Body of pancreas (tissue), 4 donors: ENCODE data around the gene PDE3A. TPM values are rescaled to one million over a fixed set of nuclear protein-coding genes. Genes with fewer than 3 reads are reported as not detected.
A peak's percentile ranks its signal among the peaks of the same experiment; 100 is the strongest.

ENCODE experiments used
- ATAC-seq: fragments of 150-250 bp; one replicate; pipeline ENCODE4 v1.9.1; 2016
- DNase-seq, 4 donors: peaks; one replicate each; pipeline ENCODE4 v3.0.0-alpha.2; 2019
- H3K27ac ChIP-seq, 4 donors: fragments of 200-600 bp; sonication (generic); 1 replicate in 3 of 4; 2 replicates in 1 of 4; pipeline versions ENCODE4 v1.5.1 to v1.6.1; 2016 to 2019; ENCODE audit warnings: mild to moderate bottlenecking in 1 of 4, mixed read lengths in 1 of 4, moderate library complexity in 1 of 4
- H3K27me3 ChIP-seq, 2 donors: fragments of 200-600 bp; sonication (generic); one replicate each; pipeline ENCODE4 v1.6.0; 2016; ENCODE audit warnings: mild to moderate bottlenecking in 1 of 2
- H3K36me3 ChIP-seq, 2 donors: fragments of 200-600 bp; sonication (generic); replicated peaks in 1 of 2; 2 replicates each; pipeline ENCODE4 v1.5.1; 2016; ENCODE audit warnings: low read depth in 2 of 2; ENCODE audit not compliant: insufficient read depth in 1 of 2
- H3K4me1 ChIP-seq: fragments of 200-600 bp; sonication (generic); one replicate; pipeline ENCODE4 v1.6.0; 2016
- H3K4me3 ChIP-seq, 2 donors: fragments of 200-600 bp; sonication (generic); 1 replicate in 1 of 2; 2 replicates in 1 of 2; pipeline ENCODE4 v1.5.1; 2016 to 2019
- H3K9me3 ChIP-seq, 3 donors: fragments of 200-600 bp; sonication (generic); 1 replicate in 2 of 3; 2 replicates in 1 of 3; pipeline ENCODE4 v1.5.1; 2016
- POLR2A ChIP-seq, 3 donors: fragments of 450-650 bp; IDR thresholded peaks; one replicate each; pipeline ENCODE4 v1.6.1; 2016; ENCODE audit warnings: antibody characterized with exemption in 3 of 3, mild to moderate bottlenecking in 2 of 3
- WGBS, 2 donors: methylation state at CpG; one replicate each; pipeline ENCODE4 v1.1.5; 2017; 5-methylcytosine and 5-hydroxymethylcytosine counted together
- intact Hi-C: fragments of 100-400 bp; cut with DNase I; formaldehyde crosslinking; loops from one replicate; pipeline ENCODE4 v1.15.1; 2023
- total RNA-seq, 2 donors: library from RNA; depleted of rRNA; stranded (reverse); fragments of >200 nt; gene quantifications; one replicate each; pipeline ENCODE4 v1.1.0, GENCODE V29; 2016
- TF ChIP-seq, protein P1 (sequence below), 7 experiments: fragments of 450-650 bp in 4 of 7; fragments of 200-600 bp in 3 of 7; sonication (generic) in 3 of 7; IDR thresholded peaks; one replicate each; pipeline ENCODE4 v1.5.1; 2016 to 2019; ENCODE audit warnings: antibody characterized with exemption in 7 of 7

Gene PDE3A
- total RNA-seq, 2 donors from 2014 or later: 20.5 to 28.3 TPM

DNA sequence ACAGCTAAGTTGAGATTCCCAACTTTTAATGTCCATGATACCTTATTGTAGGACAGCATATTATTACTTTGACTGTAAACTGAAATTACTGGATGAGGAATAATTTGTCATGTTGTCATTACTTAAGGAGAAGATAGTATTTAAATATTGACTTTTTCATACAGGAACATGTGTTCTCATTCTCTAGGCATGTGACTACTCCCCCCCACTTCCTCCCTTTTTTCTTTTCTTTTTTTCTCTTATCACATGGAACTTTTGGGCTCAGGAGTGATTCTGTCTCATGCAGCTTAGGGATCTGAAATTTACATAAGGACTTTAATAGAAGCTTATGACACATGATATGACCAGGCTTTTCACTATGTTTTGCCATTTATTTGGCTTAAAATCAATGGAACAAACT, 199.1 kb downstream of the PDE3A start:
- Histone ChIP-seq H3K36me3 (no peaks in the 10 kb centered on the region), H3K4me3 (no peak overlapping the region), H3K27me3 (no peaks in the 10 kb centered on the region), H3K4me1 (peaks cover 6% of the 10 kb centered on the region), H3K9me3 (no peaks in the 10 kb centered on the region), H3K27ac (peak overlapping the region in 1 of 4 donors; percentile 4)
- no peak for DNase-seq
- intact Hi-C loops: no loop called here
- TF ChIP-seq, protein P1, sequence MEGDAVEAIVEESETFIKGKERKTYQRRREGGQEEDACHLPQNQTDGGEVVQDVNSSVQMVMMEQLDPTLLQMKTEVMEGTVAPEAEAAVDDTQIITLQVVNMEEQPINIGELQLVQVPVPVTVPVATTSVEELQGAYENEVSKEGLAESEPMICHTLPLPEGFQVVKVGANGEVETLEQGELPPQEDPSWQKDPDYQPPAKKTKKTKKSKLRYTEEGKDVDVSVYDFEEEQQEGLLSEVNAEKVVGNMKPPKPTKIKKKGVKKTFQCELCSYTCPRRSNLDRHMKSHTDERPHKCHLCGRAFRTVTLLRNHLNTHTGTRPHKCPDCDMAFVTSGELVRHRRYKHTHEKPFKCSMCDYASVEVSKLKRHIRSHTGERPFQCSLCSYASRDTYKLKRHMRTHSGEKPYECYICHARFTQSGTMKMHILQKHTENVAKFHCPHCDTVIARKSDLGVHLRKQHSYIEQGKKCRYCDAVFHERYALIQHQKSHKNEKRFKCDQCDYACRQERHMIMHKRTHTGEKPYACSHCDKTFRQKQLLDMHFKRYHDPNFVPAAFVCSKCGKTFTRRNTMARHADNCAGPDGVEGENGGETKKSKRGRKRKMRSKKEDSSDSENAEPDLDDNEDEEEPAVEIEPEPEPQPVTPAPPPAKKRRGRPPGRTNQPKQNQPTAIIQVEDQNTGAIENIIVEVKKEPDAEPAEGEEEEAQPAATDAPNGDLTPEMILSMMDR (IDR thresholded peaks at IDR 0.05): no peak
- TF ChIP-seq POLR2A (IDR thresholded peaks at IDR 0.05): no peak
- peak; percentile 47 for ATAC-seq

DNA sequence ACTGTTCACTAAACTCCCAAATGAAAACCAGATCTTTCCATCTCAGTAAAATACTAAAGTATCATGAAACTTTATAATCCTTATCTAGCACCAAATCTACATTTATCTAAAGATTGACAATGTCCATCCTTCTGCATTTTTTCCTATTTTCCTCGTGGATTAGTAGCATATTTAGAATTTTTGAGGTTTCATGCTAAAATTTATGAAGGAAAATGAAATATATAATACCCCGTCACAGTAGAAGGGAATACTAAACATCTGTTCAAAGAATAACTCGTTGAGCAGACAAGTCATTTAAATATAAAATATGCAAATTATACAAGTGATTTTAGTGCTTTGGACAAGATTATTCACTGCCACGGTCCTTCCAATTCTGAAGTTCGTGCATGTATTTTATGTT, 204.1 kb downstream of the PDE3A start:
- no peak overlapping the region for H3K4me3 ChIP-seq
- TF ChIP-seq POLR2A (IDR thresholded peaks at IDR 0.05): no peak
- TF ChIP-seq, protein P1 (IDR thresholded peaks at IDR 0.05): no peak
- intact Hi-C loops: no loop called here
- no peak overlapping the region for H3K27ac ChIP-seq
- ATAC-seq: no peak
- WGBS, 2 donors: 62 to 63% methylated on average over 5 of the region's 5 CpGs
- no peaks in the 10 kb centered on the region for H3K36me3 ChIP-seq
- H3K27me3 ChIP-seq: no peaks in the 10 kb centered on the region
- no peaks in the 10 kb centered on the region for H3K9me3 ChIP-seq
- peaks cover 3% of the 10 kb centered on the region for H3K4me1 ChIP-seq
- no peak for DNase-seq

DNA sequence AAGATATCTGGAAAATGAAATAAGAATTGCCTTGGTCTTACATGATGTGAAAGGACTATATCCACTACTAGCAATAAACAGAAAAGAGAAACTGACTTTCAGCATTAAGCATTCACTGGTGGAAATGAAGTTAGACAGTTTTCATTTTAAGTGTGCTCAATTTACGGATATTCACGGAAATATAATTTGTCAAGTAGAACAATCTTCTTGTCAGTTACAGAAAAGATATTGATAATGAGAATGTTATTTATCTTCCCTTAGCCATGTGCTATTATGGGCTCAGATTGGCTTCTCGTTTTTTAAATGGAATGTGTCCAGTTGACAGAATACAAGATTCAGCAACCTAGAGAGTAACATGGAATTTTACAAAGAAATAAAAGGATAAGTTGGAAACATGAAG, 208.2 kb downstream of the PDE3A start:
- WGBS, 2 donors: 68 to 71% methylated on average over 3 of the region's 3 CpGs
- DNase-seq (no peak), ATAC-seq (no peak)
- Histone ChIP-seq H3K9me3 (no peaks in the 10 kb centered on the region), H3K27ac (no peak overlapping the region), H3K36me3 (no peaks in the 10 kb centered on the region), H3K27me3 (no peaks in the 10 kb centered on the region), H3K4me1 (no peaks in the 10 kb centered on the region), H3K4me3 (no peak overlapping the region)
- no peak for TF ChIP-seq POLR2A (IDR thresholded peaks at IDR 0.05)
- TF ChIP-seq, protein P1 (IDR thresholded peaks at IDR 0.05): no peak
- intact Hi-C loops: no loop called here

DNA sequence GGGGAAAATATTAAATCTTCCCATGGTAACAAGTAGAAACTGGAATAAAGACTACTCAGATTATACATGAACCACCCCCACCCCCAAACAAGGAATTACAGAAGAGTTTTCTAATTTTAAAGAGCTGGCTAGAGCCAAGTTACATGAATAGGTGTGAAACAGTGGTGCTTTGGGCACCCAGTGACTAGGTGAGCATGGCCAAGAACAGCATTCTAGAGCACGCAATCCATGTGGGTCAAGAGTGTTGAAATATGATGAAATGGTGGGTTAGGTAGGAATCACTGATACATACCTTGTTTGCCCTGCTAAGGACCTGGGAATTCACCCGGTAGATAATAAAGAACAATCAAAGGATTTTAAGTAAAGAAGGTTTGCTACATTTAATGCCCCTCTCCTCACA, 208.7 kb downstream of the PDE3A start:
- TF ChIP-seq POLR2A (IDR thresholded peaks at IDR 0.05): no peak
- TF ChIP-seq, protein P1 (IDR thresholded peaks at IDR 0.05): no peak
- H3K27me3 ChIP-seq: no peaks in the 10 kb centered on the region
- no peak overlapping the region for H3K27ac ChIP-seq
- no peaks in the 10 kb centered on the region for H3K9me3 ChIP-seq
- WGBS, 2 donors: 72 to 93% methylated on average over 2 of the region's 2 CpGs
- ATAC-seq (no peak), DNase-seq (no peak)
- no peaks in the 10 kb centered on the region for H3K4me1 ChIP-seq
- no peaks in the 10 kb centered on the region for H3K36me3 ChIP-seq
- no peak overlapping the region for H3K4me3 ChIP-seq
- intact Hi-C loops: no loop called here

DNA sequence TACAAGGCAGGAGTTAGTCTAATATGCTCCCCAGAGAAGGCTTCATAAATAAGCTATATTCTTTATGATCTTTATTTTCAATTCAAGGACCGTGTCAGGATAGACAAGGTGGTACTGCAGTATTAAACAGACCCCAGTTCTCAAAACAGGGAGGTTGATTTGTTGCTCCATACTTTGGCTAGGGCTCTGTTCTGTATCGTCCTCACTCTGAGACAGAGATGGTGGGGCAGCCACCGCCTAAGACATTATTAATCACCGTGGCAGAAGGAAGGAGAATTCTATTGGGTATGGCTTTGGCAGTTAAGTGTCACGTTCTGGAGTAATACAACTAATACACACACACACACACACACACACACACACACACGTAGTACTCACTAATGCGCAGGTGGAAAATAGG, 209.8 kb downstream of the PDE3A start:
- no peak overlapping the region for H3K27ac ChIP-seq
- no peak overlapping the region for H3K4me3 ChIP-seq
- intact Hi-C loops: no loop called here
- WGBS, 2 donors: 63% methylated on average over 7 of the region's 7 CpGs
- no peaks in the 10 kb centered on the region for H3K36me3 ChIP-seq
- H3K4me1 ChIP-seq: no peaks in the 10 kb centered on the region
- ATAC-seq (no peak), DNase-seq (no peak)
- no peak for TF ChIP-seq POLR2A (IDR thresholded peaks at IDR 0.05)
- TF ChIP-seq, protein P1 (IDR thresholded peaks at IDR 0.05): no peak
- no peaks in the 10 kb centered on the region for H3K9me3 ChIP-seq
- no peaks in the 10 kb centered on the region for H3K27me3 ChIP-seq
